Neutrophil (primary cell): ENCODE data around the gene IRS1.

Experiments
- H3K27ac ChIP-seq: fragments of 200-600 bp; sonication (generic); 2 replicates; pipeline ENCODE4 v1.5.1; 2016; ENCODE audit warnings: mild to moderate bottlenecking, moderate library complexity
- H3K27me3 ChIP-seq: fragments of 200-600 bp; sonication (generic); 2 replicates; pipeline ENCODE4 v1.6.0; 2016; ENCODE audit warnings: mild to moderate bottlenecking
- H3K36me3 ChIP-seq: fragments of 200-600 bp; sonication (generic); 2 replicates; pipeline ENCODE4 v1.5.1; 2017
- H3K4me1 ChIP-seq, 2 experiments: fragments of 200-600 bp in 1 of 2; sonication (generic) in 1 of 2; 1 replicate in 1 of 2; 2 replicates in 1 of 2; pipeline versions ENCODE4 v1.5.1 to v1.6.1; 2013 to 2016; ENCODE audit warnings: low read depth in 1 of 2, low read length in 1 of 2, mild to moderate bottlenecking in 1 of 2, moderate library complexity in 1 of 2; ENCODE audit not compliant: control insufficient read depth in 1 of 2, insufficient read depth in 1 of 2
- H3K4me3 ChIP-seq, 2 experiments: fragments of 200-600 bp in 1 of 2; sonication (generic) in 1 of 2; 1 replicate in 1 of 2; 2 replicates in 1 of 2; pipeline ENCODE4 v1.5.1; 2013 to 2016; ENCODE audit warnings: low read depth in 1 of 2, low read length in 1 of 2, mild to moderate bottlenecking in 1 of 2, moderate library complexity in 1 of 2
- H3K9me3 ChIP-seq: fragments of 200-600 bp; sonication (generic); 2 replicates; pipeline ENCODE4 v1.5.1; 2016
- CTCF ChIP-seq: fragments of 200-600 bp; sonication (generic); IDR thresholded peaks from 2 replicates; pipeline ENCODE4 v1.5.1; 2016; ENCODE audit warnings: antibody characterized with exemption

IRS1 gene

GRCh38 chr2:226692521-226693126, 107.0 kb downstream of the IRS1 start:
- no peaks in the 10 kb centered on the region for H3K36me3 ChIP-seq
- no peak for TF ChIP-seq CTCF
- H3K27me3 ChIP-seq = peaks cover 41% of the 10 kb centered on the region
- H3K9me3 ChIP-seq = no peaks in the 10 kb centered on the region
- H3K27ac ChIP-seq = no peak overlapping the region
- H3K4me3 ChIP-seq = no peak overlapping the region
- H3K4me1 ChIP-seq = peaks cover 15 to 21% of the 10 kb centered on the region in 2 experiments

GRCh38 chr2:226691255-226691654, 108.4 kb downstream of the IRS1 start:
- no peaks in the 10 kb centered on the region for H3K9me3 ChIP-seq
- H3K27ac ChIP-seq = no peak overlapping the region
- TF ChIP-seq CTCF = no peak

GRCh38 chr2:226690461-226691024, 109.1 kb downstream of the IRS1 start:
- no peaks in the 10 kb centered on the region for H3K36me3 ChIP-seq
- no peak overlapping the region for H3K4me3 ChIP-seq
- H3K4me1 ChIP-seq = peaks cover 15 to 21% of the 10 kb centered on the region in 2 experiments
- H3K27me3 ChIP-seq = peaks cover 54% of the 10 kb centered on the region
- no peak for TF ChIP-seq CTCF
- H3K9me3 ChIP-seq = no peaks in the 10 kb centered on the region
- no peak overlapping the region for H3K27ac ChIP-seq

More at GRCh38 chr2:226691255-226691654, 108.4 kb downstream of the IRS1 start:
- H3K4me3 ChIP-seq = no peak overlapping the region
- H3K36me3 ChIP-seq = no peaks in the 10 kb centered on the region
- H3K4me1 ChIP-seq = peaks cover 15 to 21% of the 10 kb centered on the region in 2 experiments
- peaks cover 51% of the 10 kb centered on the region for H3K27me3 ChIP-seq

- Histone ChIP-seq H3K4me3 (no peak overlapping the region), H3K4me1 (no peaks in the 10 kb centered on the region), H3K36me3 (no peaks in the 10 kb centered on the region), H3K27me3 (peaks cover 77% of the 10 kb centered on the region), H3K27ac (no peak overlapping the region), H3K9me3 (no peaks in the 10 kb centered on the region)
- no peak for TF ChIP-seq CTCF
Observed at GRCh38 chr2:226687641-226688253, 111.9 kb downstream of the IRS1 start.

- no peaks in the 10 kb centered on the region for H3K4me1 ChIP-seq
- no peaks in the 10 kb centered on the region for H3K9me3 ChIP-seq
- peaks cover 71% of the 10 kb centered on the region for H3K27me3 ChIP-seq
- H3K36me3 ChIP-seq = no peaks in the 10 kb centered on the region
- TF ChIP-seq CTCF = no peak
- H3K27ac ChIP-seq = no peak overlapping the region
- no peak overlapping the region for H3K4me3 ChIP-seq
Observed at GRCh38 chr2:226684563-226684959, 115.1 kb downstream of the IRS1 start.
